Measurements from ENCODE around the gene GUCY1A1.

GUCY1A1 gene

DNA sequence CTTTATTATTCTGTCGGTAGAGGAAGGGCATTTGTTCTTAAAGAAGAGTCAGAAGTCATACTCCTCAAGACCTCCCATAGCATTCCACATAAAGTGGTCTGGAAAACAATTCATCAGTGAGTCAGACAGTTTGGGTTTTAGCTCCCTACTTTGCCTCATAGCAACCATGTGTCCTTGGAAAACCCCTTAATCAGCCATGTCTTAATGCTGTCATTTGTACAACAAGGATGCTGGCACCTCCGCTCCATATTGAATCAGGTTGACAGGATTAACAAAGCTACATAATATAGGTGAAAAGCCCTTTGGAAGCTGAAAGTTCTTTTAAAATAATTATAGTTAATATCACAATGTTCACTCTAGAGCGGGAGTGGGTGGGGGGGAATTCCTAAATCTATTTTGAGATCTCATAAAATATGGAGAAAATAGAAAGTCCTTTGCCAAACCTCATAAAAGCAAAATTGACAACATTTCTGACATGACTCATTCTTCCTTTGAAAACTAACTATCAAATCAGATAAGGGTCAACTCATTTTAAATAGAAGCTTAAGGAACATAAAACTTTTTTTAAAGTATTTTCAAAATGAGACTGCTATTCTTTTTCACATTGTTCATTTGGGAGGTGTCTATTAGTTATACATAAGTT, 37.3 kb upstream of the GUCY1A1 start:
- H3K4me3 ChIP-seq (ENCODE audit: low read depth, low read length) = no peak overlapping the region
- TF ChIP-seq, protein P1, sequence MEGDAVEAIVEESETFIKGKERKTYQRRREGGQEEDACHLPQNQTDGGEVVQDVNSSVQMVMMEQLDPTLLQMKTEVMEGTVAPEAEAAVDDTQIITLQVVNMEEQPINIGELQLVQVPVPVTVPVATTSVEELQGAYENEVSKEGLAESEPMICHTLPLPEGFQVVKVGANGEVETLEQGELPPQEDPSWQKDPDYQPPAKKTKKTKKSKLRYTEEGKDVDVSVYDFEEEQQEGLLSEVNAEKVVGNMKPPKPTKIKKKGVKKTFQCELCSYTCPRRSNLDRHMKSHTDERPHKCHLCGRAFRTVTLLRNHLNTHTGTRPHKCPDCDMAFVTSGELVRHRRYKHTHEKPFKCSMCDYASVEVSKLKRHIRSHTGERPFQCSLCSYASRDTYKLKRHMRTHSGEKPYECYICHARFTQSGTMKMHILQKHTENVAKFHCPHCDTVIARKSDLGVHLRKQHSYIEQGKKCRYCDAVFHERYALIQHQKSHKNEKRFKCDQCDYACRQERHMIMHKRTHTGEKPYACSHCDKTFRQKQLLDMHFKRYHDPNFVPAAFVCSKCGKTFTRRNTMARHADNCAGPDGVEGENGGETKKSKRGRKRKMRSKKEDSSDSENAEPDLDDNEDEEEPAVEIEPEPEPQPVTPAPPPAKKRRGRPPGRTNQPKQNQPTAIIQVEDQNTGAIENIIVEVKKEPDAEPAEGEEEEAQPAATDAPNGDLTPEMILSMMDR (IDR thresholded peaks at IDR 0.05; ENCODE audit: control insufficient read depth, extremely low read depth, insufficient read depth) = no peak
- DNase-seq (ENCODE audit: low read depth) = no peak

GRCh38 chr4:155629956-155630355, 36.7 kb upstream of the GUCY1A1 start:
- no peak for DNase-seq (ENCODE audit: low read depth)
- no peak overlapping the region for H3K4me3 ChIP-seq (ENCODE audit: low read depth, low read length)
- TF ChIP-seq, protein P1 (IDR thresholded peaks at IDR 0.05; ENCODE audit: control insufficient read depth, extremely low read depth, insufficient read depth) = no peak

GRCh38 chr4:155632310-155632840, 34.3 kb upstream of the GUCY1A1 start:
- no peak overlapping the region for H3K4me3 ChIP-seq (ENCODE audit: low read depth, low read length)
- TF ChIP-seq, protein P1 (IDR thresholded peaks at IDR 0.05; ENCODE audit: control insufficient read depth, extremely low read depth, insufficient read depth) = no peak
- no peak for DNase-seq (ENCODE audit: low read depth)

DNA sequence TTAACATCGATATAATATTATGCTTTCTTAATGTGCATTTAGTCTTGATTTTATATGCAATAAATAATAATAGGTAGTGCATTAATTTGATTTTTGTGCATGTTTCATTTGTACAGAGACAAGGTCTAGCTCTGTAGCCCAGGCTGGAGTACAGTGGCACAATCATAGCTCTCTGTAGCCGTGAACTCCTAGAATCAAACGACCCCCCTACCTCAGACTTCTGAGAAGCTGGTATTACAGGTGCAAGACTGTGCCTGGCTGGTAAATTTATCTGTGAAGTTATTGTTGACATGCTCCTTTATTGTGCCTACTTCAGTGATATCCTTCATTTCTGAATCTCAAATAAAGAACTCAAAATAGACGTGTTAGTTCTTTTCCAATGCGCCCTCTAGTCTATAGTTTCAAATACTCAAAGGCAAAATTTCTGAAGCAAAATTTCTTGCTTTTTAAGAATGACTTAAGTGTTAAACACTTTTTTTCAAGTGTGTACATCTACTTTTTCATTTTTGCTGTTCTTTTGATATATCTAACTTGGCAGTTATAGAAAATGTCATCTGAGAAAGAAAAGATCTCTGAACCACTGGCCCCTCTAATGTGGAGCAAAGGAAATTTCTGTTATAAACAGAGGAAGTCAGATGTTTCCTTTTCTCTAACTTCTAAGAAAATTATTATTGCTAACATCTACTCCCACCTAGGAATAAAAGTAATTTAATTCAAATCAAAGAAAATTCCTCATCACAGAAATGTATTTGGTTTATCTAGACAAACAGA, 28.3 kb upstream of the GUCY1A1 start:
- TF ChIP-seq, protein P1 (IDR thresholded peaks at IDR 0.05; ENCODE audit: control insufficient read depth, extremely low read depth, insufficient read depth) = no peak
- H3K4me3 ChIP-seq (ENCODE audit: low read depth, low read length) = no peak overlapping the region
- no peak for DNase-seq (ENCODE audit: low read depth)

GRCh38 chr4:155639704-155640523, 26.7 kb upstream of the GUCY1A1 start:
- TF ChIP-seq, protein P1 (IDR thresholded peaks at IDR 0.05; ENCODE audit: control insufficient read depth, extremely low read depth, insufficient read depth) = no peak
- H3K4me3 ChIP-seq (ENCODE audit: low read depth, low read length) = no peak overlapping the region
- no peak for DNase-seq (ENCODE audit: low read depth)

GRCh38 chr4:155640751-155641150, 25.9 kb upstream of the GUCY1A1 start:
- TF ChIP-seq, protein P1 (IDR thresholded peaks at IDR 0.05; ENCODE audit: control insufficient read depth, extremely low read depth, insufficient read depth) = no peak
- DNase-seq (ENCODE audit: low read depth) = no peak
- H3K4me3 ChIP-seq (ENCODE audit: low read depth, low read length) = no peak overlapping the region

Data from LNCaP clone FGC (cell line).